Nephron (organoid): Measurements from ENCODE around the gene EXOC7.
"Not testable (repeated sequence)": the region's sequence is repeated elsewhere in the genome, so short reads cannot be mapped to it uniquely, and the experiment has no call there.

Source experiments
- H3K27ac Mint-ChIP-seq, 3 experiments: 2 replicates each; pipeline ENCODE4 v1.8.0; 2020; ENCODE audit warnings: mixed read lengths in 3 of 3, mild to moderate bottlenecking in 2 of 3, moderate library complexity in 1 of 3
- H3K27me3 Mint-ChIP-seq: 2 replicates; pipeline ENCODE4 v1.8.0; 2021; ENCODE audit warnings: low read depth, mild to moderate bottlenecking, moderate library complexity, mixed read lengths
- H3K36me3 Mint-ChIP-seq: 2 replicates; pipeline ENCODE4 v1.8.0; 2020; ENCODE audit warnings: low read depth, mixed read lengths
- H3K4me1 Mint-ChIP-seq: 2 replicates; pipeline ENCODE4 v1.8.0; 2020; ENCODE audit warnings: mixed read lengths
- H3K4me3 Mint-ChIP-seq, 3 experiments: 2 replicates each; pipeline ENCODE4 v1.8.0; 2020; ENCODE audit warnings: mild to moderate bottlenecking in 3 of 3, mixed read lengths in 3 of 3, moderate library complexity in 2 of 3
- H3K9me3 Mint-ChIP-seq: 2 replicates; pipeline ENCODE4 v1.8.0; 2020; ENCODE audit warnings: mixed read lengths
- CTCF ChIP-seq, 3 experiments: fragments of 200-600 bp; sonication (generic); IDR thresholded peaks; one replicate each; pipeline ENCODE4 v1.5.0; 2021; ENCODE audit warnings: antibody characterized with exemption in 3 of 3; ENCODE audit not compliant: unreplicated experiment in 3 of 3

The EXOC7 gene

DNA sequence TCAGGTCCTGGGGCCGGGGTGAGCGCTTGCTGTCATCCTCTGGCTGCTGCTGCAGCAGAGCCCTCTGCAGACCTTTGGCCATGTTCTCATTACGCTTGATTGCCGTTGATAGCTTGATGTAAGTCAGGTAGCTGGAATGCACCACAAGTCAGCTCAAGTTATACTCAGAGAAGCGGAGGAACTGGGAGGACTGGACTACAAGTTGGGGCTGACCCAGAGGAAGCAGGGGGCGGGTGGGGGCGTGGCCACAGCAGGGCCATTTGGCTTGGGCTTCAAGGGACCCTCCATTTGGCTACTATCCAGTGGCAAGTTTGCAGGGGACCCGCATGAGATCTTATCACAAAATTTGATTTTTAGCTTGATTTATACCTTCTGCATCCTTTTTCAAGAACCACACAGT is 57.5 kb downstream of the EXOC7 start:
- TF ChIP-seq CTCF (IDR thresholded peaks at IDR 0.05; ENCODE audit: unreplicated experiment in 3 of 3), result no peak
- Mint-ChIP-seq H3K27me3 (no peaks in the 10 kb centered on the region), H3K4me1 (no peaks in the 10 kb centered on the region), H3K9me3 (no peaks in the 10 kb centered on the region), H3K27ac (peak overlapping the region in 1 of 3 experiments; percentile 83), H3K36me3 (peaks cover 77% of the 10 kb centered on the region), H3K4me3 (no peak overlapping the region)

DNA sequence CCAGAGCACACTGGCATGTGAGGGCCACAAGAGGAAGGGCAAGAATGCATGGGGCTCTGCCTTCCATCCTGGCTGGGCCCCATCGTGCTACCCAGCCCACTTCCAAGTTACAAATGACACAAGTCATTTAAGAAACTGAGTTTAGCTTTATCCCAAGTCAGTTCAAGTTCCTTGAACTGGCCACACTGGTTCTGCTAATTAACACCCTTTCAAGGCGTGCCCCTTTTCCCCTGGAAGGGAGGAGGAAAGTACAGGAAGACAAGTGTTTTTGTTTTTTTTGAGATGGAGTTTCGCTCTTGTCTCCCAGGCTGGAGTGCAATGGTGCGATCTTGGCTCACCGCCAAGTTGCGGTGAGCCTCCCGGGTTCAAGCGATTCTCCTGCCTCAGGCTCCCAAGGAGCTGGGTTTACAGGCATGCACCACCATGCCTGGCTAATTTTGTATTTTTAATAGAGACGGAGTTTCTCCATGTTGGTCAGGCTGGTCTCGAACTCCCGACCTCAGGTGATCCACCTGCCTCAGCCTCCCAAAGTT is 59.0 kb downstream of the EXOC7 start:
- H3K9me3 Mint-ChIP-seq, H3K4me3 Mint-ChIP-seq, H3K4me1 Mint-ChIP-seq, H3K27me3 Mint-ChIP-seq: not testable (repeated sequence)
- H3K36me3 Mint-ChIP-seq, result peaks cover 77% of the 10 kb centered on the region
- peak overlapping the region in 1 of 3 experiments; percentile 17 for H3K27ac Mint-ChIP-seq

- not testable (repeated sequence) for H3K4me1 Mint-ChIP-seq, H3K9me3 Mint-ChIP-seq, H3K27me3 Mint-ChIP-seq, H3K4me3 Mint-ChIP-seq, H3K27ac Mint-ChIP-seq
- peaks cover 78% of the 10 kb centered on the region for H3K36me3 Mint-ChIP-seq
Measured at GRCh38 chr17:76042868-76043267, 60.7 kb downstream of the EXOC7 start.

GRCh38 chr17:76040376-76040775 is 63.2 kb downstream of the EXOC7 start:
- Mint-ChIP-seq H3K4me1 (peaks cover 5% of the 10 kb centered on the region), H3K27ac (no peak overlapping the region), H3K36me3 (peaks cover 64% of the 10 kb centered on the region), H3K27me3 (no peaks in the 10 kb centered on the region), H3K4me3 (no peak overlapping the region), H3K9me3 (no peaks in the 10 kb centered on the region)
- no peak for TF ChIP-seq CTCF (IDR thresholded peaks at IDR 0.05; ENCODE audit: unreplicated experiment in 3 of 3)

- no peak for TF ChIP-seq CTCF (IDR thresholded peaks at IDR 0.05; ENCODE audit: unreplicated experiment in 3 of 3)
- Mint-ChIP-seq H3K4me1 (peaks cover 11% of the 10 kb centered on the region), H3K4me3 (no peak overlapping the region), H3K27ac (peak overlapping the region in 1 of 3 experiments; percentile 8), H3K36me3 (peaks cover 55% of the 10 kb centered on the region), H3K9me3 (no peaks in the 10 kb centered on the region), H3K27me3 (no peaks in the 10 kb centered on the region)
Measured at GRCh38 chr17:76039121-76039520, 64.5 kb downstream of the EXOC7 start.

- Mint-ChIP-seq H3K4me3 (no peak overlapping the region), H3K4me1 (peaks cover 11% of the 10 kb centered on the region), H3K27ac (peak overlapping the region; percentile 1 to 51 (median 8)), H3K36me3 (peaks cover 44% of the 10 kb centered on the region), H3K27me3 (no peaks in the 10 kb centered on the region), H3K9me3 (no peaks in the 10 kb centered on the region)
- TF ChIP-seq CTCF (IDR thresholded peaks at IDR 0.05; ENCODE audit: unreplicated experiment in 3 of 3), result no peak
Measured at GRCh38 chr17:76038050-76038449, 65.5 kb downstream of the EXOC7 start.

- no peaks in the 10 kb centered on the region for H3K27me3 Mint-ChIP-seq
- peaks cover 37% of the 10 kb centered on the region for H3K36me3 Mint-ChIP-seq
- H3K4me3 Mint-ChIP-seq, result peak overlapping the region in 1 of 3 experiments; percentile 41
- peaks cover 11% of the 10 kb centered on the region for H3K4me1 Mint-ChIP-seq
- no peaks in the 10 kb centered on the region for H3K9me3 Mint-ChIP-seq
- no peak for TF ChIP-seq CTCF (IDR thresholded peaks at IDR 0.05; ENCODE audit: unreplicated experiment in 3 of 3)
- peak overlapping the region; percentile 55 to 84 (median 59) for H3K27ac Mint-ChIP-seq
Measured at GRCh38 chr17:76036497-76037261, 66.9 kb downstream of the EXOC7 start.
